Measurements from ENCODE around the gene SMC2. TPM values are rescaled to one million over a fixed set of nuclear protein-coding genes. Genes with fewer than 3 reads are reported as not detected.

The SMC2 gene
- total and polyA plus RNA-seq, 10 of the 15 experiments (the other 5 are each of a cell fraction or from before 2014, with no cell fraction given): 22.9 to 116 (median 50.0) TPM

GRCh38 chr9:104092192-104092591, 1.9 kb upstream of the SMC2 start (continued):
- no peak for TF ChIP-seq ZNF687 (IDR thresholded peaks at IDR 0.05)
- TF ChIP-seq ZNF274 (IDR thresholded peaks at IDR 0.05; ENCODE audit: insufficient read depth, insufficient read length): no peak
- no peak for TF ChIP-seq BHLHE40 (IDR thresholded peaks at IDR 0.05; ENCODE audit: borderline replicate concordance in 1 of 2, low read depth in 2 of 2, low read length in 1 of 2)
- TF ChIP-seq MTA2 (IDR thresholded peaks at IDR 0.05; ENCODE audit: low read depth): no peak
- no peak for TF ChIP-seq MTA3 (IDR thresholded peaks at IDR 0.05; ENCODE audit: borderline replicate concordance, low read length)
- no peak for TF ChIP-seq KAT2A (conservative IDR thresholded peaks at IDR 0.05; ENCODE audit: control insufficient read depth, low read depth, low read length)
- TF ChIP-seq USF2 (IDR thresholded peaks at IDR 0.05; ENCODE audit: borderline replicate concordance, low read depth, low read length): no peak
- TF ChIP-seq IKZF2 (IDR thresholded peaks at IDR 0.05): no peak
- TF ChIP-seq SUZ12 (IDR thresholded peaks at IDR 0.05; ENCODE audit: unreplicated experiment): no peak

Data from GM12878 (cell line).